Aorta (tissue), 5 donors: ENCODE results near the gene DARS1. TPM values are rescaled to one million over a fixed set of nuclear protein-coding genes. Genes with fewer than 3 reads are reported as not detected.
A peak's percentile ranks its signal among the peaks of the same experiment; 100 is the strongest.

ENCODE experiments used
- ATAC-seq: fragments of 200-7000 bp; cut with Tn5 transposase; one replicate; pipeline ENCODE4 v1.9.1; 2022; ENCODE audit warnings: moderate library complexity; ENCODE audit not compliant: low FRiP score
- DNase-seq, 2 donors: peaks; one replicate each; pipeline ENCODE4 v3.0.0-alpha.2; 2020
- H3K27ac ChIP-seq, 2 donors: one replicate each; pipeline ENCODE4 v1.5.1; 2013; ENCODE audit warnings: low read length in 2 of 2, mild to moderate bottlenecking in 2 of 2, moderate library complexity in 2 of 2, control low read depth in 1 of 2, inconsistent platforms in 1 of 2, low read depth in 1 of 2
- H3K27me3 ChIP-seq, 2 donors: one replicate each; pipeline ENCODE4 v1.6.1; 2013; ENCODE audit warnings: control low read depth in 1 of 2, low read length in 1 of 2, mild to moderate bottlenecking in 1 of 2, moderate library complexity in 1 of 2; ENCODE audit not compliant: insufficient read depth in 2 of 2, control insufficient read depth in 1 of 2
- H3K36me3 ChIP-seq, 2 donors: one replicate each; pipeline ENCODE4 v1.6.1; 2013; ENCODE audit warnings: control low read depth in 1 of 2, low read length in 1 of 2, mild to moderate bottlenecking in 1 of 2; ENCODE audit not compliant: insufficient read depth in 2 of 2, control insufficient read depth in 1 of 2
- H3K4me1 ChIP-seq, 2 donors: one replicate each; pipeline ENCODE4 v1.6.1; 2013; ENCODE audit warnings: low read length in 2 of 2, control low read depth in 1 of 2, mild to moderate bottlenecking in 1 of 2, moderate library complexity in 1 of 2; ENCODE audit not compliant: insufficient read depth in 2 of 2, control insufficient read depth in 1 of 2
- H3K4me3 ChIP-seq, 2 donors: one replicate each; pipeline ENCODE4 v1.5.1; 2013; ENCODE audit warnings: low read length in 2 of 2, control low read depth in 1 of 2, mild to moderate bottlenecking in 1 of 2
- H3K9me3 ChIP-seq: one replicate; pipeline ENCODE4 v1.6.1; 2013; ENCODE audit warnings: mild to moderate bottlenecking, low read length; ENCODE audit not compliant: control insufficient read depth
- WGBS, 2 donors: extraction: QIAGEN DNeasy Blood & Tissue Kit; methylation state at CpG; one replicate each; pipeline ENCODE4 v1.1.7; 2013; 5-methylcytosine and 5-hydroxymethylcytosine counted together
- intact Hi-C, 2 donors: fragments of 100-400 bp; cut with DNase I; formaldehyde crosslinking; loops; one replicate each; pipeline versions ENCODE4 v1.14.2 to v1.15.0; 2022
- polyA plus RNA-seq, 2 donors: library from polyadenylated mRNA; stranded (reverse); fragments of 200-250 nt; gene quantifications; one replicate each; pipeline ENCODE4 v1.2.3, GENCODE V29; 2013
- total RNA-seq, 2 donors: library from RNA; stranded (reverse); fragmentation: NEBNext Ultra II Directional; extraction: Animal tissue kit (Norgen Biotek cat#: 25700); gene quantifications; one replicate each; pipeline ENCODE4 v1.2.1, GENCODE V29; 2021
- donor health status: healthy with polysubstance abuse.
- donor health status: Bipolar disorder and iron deficiency.
- donor health status: DM: no; HTN: no; CAD: no.
- donor health status: DM: no; HTN: no; CAD: no.
- donor health status: DM: yes; HTN: yes; CAD: no.

The DARS1 gene
- total and polyA plus RNA-seq, 4 donors: 42.8 to 67.7 (median 53.4) TPM

DNA sequence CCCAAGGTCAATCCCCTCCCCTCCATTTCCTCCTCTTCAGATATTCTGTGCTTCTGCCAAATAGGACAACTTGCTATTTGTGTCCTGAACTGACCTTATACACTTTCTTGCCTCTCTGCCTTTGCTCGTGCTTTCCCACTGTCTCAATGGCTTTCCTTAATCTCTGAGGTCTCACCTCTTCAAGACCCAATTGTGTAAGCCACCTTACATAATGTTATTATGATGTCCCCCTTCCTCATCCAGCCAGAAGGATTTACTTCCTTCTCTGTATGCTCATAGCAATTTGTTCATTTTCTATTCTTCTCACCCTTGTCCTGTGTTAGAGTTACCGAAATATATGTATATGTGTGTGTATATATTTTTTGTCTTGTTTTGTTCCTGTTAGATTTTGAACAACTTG is 26.9 kb upstream of the DARS1 start:
- Histone ChIP-seq H3K27me3 (peaks cover 0 to 2% of the 10 kb centered on the region in 2 donors), H3K4me3 (no peak overlapping the region), H3K27ac (no peak overlapping the region), H3K4me1 (no peaks in the 10 kb centered on the region), H3K36me3 (no peaks in the 10 kb centered on the region), H3K9me3 (no peaks in the 10 kb centered on the region)
- intact Hi-C loops: no loop called here
- DNase-seq (no peak), ATAC-seq (no peak)
- WGBS, 2 donors: 75 to 86% methylated on average over 2 of the region's 2 CpGs

DNA sequence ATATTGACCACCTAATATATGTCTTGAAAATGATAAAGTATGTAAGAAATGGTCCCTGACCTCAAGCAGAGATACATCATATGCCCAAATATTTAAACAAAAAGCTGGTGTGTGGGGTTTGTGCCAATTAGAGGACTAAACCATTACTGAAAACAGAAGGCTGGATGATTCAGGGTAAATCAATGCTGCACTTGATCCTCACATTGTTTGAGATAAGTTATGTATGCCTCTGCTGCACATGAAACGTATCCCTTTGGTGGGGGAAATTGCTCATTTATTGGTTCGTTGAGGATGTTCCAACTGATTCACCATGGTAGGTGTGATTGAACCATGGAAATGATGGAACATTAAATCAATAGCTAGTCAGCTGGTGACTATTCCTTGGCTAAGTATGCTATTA is 24.7 kb upstream of the DARS1 start:
- no peak overlapping the region for H3K27ac ChIP-seq
- no peaks in the 10 kb centered on the region for H3K4me1 ChIP-seq
- intact Hi-C loops: no loop called here
- H3K27me3 ChIP-seq: peaks cover 0 to 2% of the 10 kb centered on the region in 2 donors
- 92% methylated on average over 2 of the region's 2 CpGs for WGBS, 2 donors
- no peaks in the 10 kb centered on the region for H3K36me3 ChIP-seq
- ATAC-seq (no peak), DNase-seq (no peak)
- H3K4me3 ChIP-seq: no peak overlapping the region
- H3K9me3 ChIP-seq: no peaks in the 10 kb centered on the region

DNA sequence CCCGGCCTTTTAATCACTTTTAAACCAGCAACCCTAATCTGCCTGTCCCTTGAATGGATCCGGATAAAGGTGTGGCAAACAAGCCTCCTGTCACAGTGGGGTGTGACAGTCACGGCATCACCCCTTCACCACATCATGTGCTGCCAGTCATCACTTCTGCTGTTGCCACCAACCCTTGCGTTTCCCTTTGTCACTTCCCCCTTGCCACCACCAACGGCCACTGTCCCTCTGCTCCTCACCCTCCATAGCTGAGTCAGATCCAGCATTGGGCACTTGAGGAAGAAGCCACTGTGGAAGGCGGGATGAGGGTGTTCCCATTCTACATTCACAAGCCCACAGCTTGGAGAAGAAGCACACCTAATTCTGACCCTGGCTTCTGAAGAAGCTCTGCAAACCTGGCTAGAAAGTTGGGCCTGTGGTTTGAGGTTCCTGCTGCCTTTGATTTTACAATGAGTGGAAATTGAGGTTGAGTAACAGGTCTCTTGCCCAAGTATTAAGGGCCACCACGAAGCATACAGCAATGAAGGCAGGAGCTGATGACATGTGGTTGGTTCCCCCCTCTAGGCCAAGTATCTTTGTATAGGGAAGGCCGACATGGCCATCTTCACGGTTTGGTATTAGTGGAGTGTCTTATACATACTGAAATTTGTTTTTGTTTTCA is 22.9 kb upstream of the DARS1 start:
- H3K4me1 ChIP-seq: no peaks in the 10 kb centered on the region
- peaks cover 0 to 2% of the 10 kb centered on the region in 2 donors for H3K27me3 ChIP-seq
- no peak overlapping the region for H3K4me3 ChIP-seq
- ATAC-seq (peak; percentile 52), DNase-seq (peak in 1 of 2 donors; percentile 84)
- intact Hi-C loops: no loop called here
- no peaks in the 10 kb centered on the region for H3K36me3 ChIP-seq
- no peaks in the 10 kb centered on the region for H3K9me3 ChIP-seq
- WGBS, 2 donors: 89% methylated on average over 9 of the region's 9 CpGs
- H3K27ac ChIP-seq: no peak overlapping the region

DNA sequence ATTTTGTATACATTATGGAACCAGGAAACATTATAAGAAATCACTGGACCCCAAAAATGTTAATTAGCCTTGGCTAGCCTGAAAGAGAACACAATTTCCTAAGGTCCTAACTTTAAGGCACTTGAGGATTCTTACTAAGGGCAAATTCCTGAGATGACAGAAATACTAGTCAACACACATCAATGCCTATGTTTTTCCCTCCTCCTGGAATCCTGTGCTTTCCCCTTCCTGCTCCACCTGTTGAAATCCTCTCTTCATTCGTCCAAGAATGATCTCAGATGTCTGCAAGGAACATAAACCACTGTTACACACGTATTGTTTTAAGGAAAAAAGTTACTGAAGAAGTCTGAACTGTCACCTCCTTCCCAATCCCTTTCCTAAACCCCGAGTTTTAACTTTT is 21.2 kb upstream of the DARS1 start:
- no peak overlapping the region for H3K4me3 ChIP-seq
- H3K27ac ChIP-seq: no peak overlapping the region
- DNase-seq (no peak), ATAC-seq (no peak)
- no peaks in the 10 kb centered on the region for H3K9me3 ChIP-seq
- 49 to 52% methylated on average over 3 of the region's 3 CpGs for WGBS, 2 donors
- intact Hi-C loops: no loop called here
- H3K4me1 ChIP-seq: no peaks in the 10 kb centered on the region
- no peaks in the 10 kb centered on the region for H3K36me3 ChIP-seq
- H3K27me3 ChIP-seq: no peaks in the 10 kb centered on the region

DNA sequence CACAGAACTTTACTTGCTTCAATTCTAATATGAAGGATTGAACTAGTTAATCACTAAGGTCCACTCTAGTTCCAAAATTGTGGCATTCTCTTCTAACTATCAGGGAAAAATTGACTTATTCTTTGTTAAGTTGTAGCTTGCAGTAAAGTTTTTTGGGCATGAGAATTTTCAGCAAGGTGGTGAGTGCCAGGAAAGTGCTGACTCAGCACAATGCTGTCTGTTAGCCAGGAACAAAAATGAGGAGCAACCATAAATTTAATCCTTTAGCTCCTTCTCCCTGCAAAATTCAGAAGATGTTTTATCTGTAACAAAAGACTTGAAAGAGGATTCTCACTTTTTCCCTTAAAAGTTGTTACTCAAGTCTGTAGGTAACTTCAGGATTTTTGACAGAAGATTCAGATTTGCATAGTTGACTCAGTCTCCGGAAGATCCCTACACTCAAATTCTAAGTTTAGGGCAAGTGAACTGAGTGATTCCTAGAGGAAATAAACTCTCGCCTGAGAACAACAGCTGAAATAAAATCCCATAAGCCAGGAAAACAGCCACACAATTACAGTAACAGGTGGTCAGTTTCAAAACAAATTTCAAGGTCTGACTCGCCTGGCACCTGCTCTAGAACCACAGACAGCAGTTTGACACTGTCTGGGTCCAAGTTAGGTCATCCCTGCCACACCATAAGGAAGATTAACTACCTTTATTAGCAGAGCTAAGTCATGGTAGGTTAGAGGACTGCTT is 20.2 kb upstream of the DARS1 start:
- no peak overlapping the region for H3K4me3 ChIP-seq
- no peaks in the 10 kb centered on the region for H3K27me3 ChIP-seq
- intact Hi-C loops: no loop called here
- no peaks in the 10 kb centered on the region for H3K9me3 ChIP-seq
- DNase-seq (no peak), ATAC-seq (no peak)
- no peaks in the 10 kb centered on the region for H3K36me3 ChIP-seq
- WGBS, 2 donors: 76 to 80% methylated on average over 3 of the region's 3 CpGs
- no peaks in the 10 kb centered on the region for H3K4me1 ChIP-seq
- H3K27ac ChIP-seq: no peak overlapping the region

DNA sequence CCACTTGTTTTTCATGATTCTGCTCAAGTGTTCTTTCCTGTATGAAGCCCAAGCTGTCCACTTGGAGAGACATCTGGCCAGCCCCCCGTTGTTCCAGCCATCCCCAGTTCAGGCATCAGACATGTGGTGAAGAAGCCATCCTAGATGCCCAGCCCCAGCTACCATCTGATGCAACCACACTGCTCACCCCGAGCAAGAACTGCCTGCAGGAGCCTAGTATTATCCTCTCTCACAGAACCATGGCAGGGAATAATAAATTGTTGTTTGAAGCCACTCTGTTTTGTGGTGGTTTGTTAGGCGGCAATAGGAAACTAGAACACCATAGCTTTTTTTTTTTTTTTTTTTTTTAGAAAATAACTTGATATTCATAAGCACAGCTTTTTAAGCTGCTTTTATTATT is 19.5 kb upstream of the DARS1 start:
- Histone ChIP-seq H3K4me3 (no peak overlapping the region), H3K36me3 (no peaks in the 10 kb centered on the region), H3K27ac (no peak overlapping the region), H3K4me1 (no peaks in the 10 kb centered on the region), H3K27me3 (no peaks in the 10 kb centered on the region), H3K9me3 (no peaks in the 10 kb centered on the region)
- 87 to 89% methylated on average over 3 of the region's 3 CpGs for WGBS, 2 donors
- DNase-seq: no peak
- ATAC-seq: no peak
- intact Hi-C loops: no loop called here

DNA sequence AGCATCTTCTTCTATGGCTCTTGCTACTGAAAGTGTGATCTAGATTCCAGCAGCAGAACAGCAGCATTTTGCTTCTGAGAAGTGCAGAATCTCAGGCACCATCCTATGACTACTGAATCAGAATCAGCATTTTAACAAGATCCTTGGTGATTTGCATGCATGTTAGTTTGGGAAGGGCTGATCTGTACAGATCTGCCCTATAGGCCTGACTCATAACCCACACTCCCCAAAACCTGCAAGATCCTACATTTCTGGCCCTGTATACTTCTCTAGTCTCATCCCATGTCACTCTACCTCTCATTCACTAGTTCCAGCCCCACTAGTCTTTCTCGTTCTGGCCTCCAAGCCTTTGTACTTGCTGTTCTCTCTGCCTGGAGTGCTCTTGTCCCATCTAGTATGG is 15.7 kb upstream of the DARS1 start:
- Histone ChIP-seq H3K4me3 (no peak overlapping the region), H3K9me3 (no peaks in the 10 kb centered on the region), H3K27ac (no peak overlapping the region), H3K36me3 (no peaks in the 10 kb centered on the region), H3K27me3 (no peaks in the 10 kb centered on the region), H3K4me1 (no peaks in the 10 kb centered on the region)
- 90 to 100% methylated on average over 1 of the region's 1 CpG for WGBS, 2 donors
- DNase-seq: no peak
- intact Hi-C loops: no loop called here
- no peak for ATAC-seq

DNA sequence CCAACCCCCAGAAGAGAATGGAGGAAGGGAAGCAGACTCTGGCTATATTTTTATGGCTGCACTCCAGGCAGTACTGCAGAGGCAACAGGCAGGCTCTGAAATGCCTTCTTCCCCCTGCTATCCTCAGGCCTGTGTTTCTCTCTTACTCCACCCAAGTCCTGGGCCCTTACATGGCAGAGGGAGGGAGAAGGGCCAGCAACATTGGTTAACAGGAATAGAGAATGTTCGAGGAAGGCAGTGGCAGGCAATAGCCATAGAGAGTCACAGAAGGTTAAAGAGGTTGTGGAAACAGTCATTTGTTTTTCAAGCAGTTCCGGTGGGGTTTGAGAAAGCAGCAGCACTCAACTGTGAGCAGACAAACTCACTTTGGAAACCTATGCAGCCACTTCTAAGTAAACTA is 15.1 kb upstream of the DARS1 start:
- H3K9me3 ChIP-seq: no peaks in the 10 kb centered on the region
- 30 to 37% methylated on average over 2 of the region's 2 CpGs for WGBS, 2 donors
- intact Hi-C loops: no loop called here
- H3K27ac ChIP-seq: no peak overlapping the region
- no peak for DNase-seq
- no peak for ATAC-seq
- H3K36me3 ChIP-seq: no peaks in the 10 kb centered on the region
- H3K27me3 ChIP-seq: no peaks in the 10 kb centered on the region
- H3K4me1 ChIP-seq: no peaks in the 10 kb centered on the region
- H3K4me3 ChIP-seq: no peak overlapping the region

DNA sequence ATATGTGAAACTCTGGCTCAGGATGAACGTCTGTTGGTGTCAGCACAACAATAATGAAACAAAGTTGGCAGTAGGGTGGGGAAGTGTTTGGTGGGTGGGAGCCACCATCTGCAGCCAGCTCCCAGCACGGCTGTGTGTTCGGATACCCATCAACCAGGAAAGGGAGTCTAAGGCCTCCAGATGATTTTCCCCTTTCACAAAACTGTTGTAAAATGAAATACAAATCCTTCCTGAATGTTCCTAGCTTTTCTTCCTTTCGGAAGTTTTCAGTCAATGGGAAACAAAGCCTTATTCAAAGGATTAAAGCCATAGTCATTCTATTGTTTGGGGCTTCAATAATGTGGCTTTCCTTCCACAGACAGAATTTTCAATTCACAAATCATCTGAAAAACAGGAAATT is 14.5 kb upstream of the DARS1 start:
- Histone ChIP-seq H3K36me3 (no peaks in the 10 kb centered on the region), H3K4me3 (no peak overlapping the region), H3K4me1 (no peaks in the 10 kb centered on the region), H3K9me3 (no peaks in the 10 kb centered on the region), H3K27me3 (no peaks in the 10 kb centered on the region), H3K27ac (no peak overlapping the region)
- no peak for DNase-seq
- intact Hi-C loops: no loop called here
- WGBS, 2 donors: 87 to 92% methylated on average over 4 of the region's 4 CpGs
- no peak for ATAC-seq
